ENCODE measurements around the gene RAB8B.

The RAB8B gene

DNA sequence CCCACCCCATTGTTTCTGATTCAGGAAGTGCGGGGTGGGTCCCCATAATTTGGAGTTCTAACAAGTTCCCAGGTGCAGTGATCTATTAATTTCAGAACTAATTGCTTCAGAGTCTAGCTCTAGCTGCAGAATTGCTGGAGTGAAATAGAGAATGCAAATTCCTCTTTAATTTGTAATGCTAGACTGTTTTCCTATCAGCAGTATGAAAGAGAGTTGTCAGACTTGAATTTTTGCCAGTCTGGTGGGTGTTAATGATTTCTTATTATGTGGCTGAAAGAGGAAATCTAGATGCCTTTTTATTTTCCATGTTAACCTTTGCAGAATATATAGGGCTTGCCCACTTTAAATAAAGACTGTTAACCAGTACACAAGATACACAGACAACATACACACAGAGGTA, 111.7 kb downstream of the RAB8B start:
- TF ChIP-seq FOXP2 (optimal IDR thresholded peaks at IDR 0.05; ENCODE audit: borderline replicate concordance, extremely low read depth, extremely low read length, insufficient read depth): no peak
- TF ChIP-seq POLR2AphosphoS5 (IDR thresholded peaks at IDR 0.05; ENCODE audit: low read depth, low read length): no peak
- TF ChIP-seq REST (IDR thresholded peaks at IDR 0.05; ENCODE audit: insufficient read depth in 1 of 2, low read depth in 2 of 2, low read length in 2 of 2): no peak
- no peak for TF ChIP-seq SIN3A (IDR thresholded peaks at IDR 0.05; ENCODE audit: borderline replicate concordance, insufficient read depth, low read length)
- no peak for TF ChIP-seq TAF1 (IDR thresholded peaks at IDR 0.05; ENCODE audit: borderline replicate concordance, insufficient read depth, low read length)

GRCh38 chr15:63305260-63305659, 115.9 kb downstream of the RAB8B start:
- no peak for TF ChIP-seq POLR2AphosphoS5 (IDR thresholded peaks at IDR 0.05; ENCODE audit: low read depth, low read length)
- no peak for TF ChIP-seq REST (IDR thresholded peaks at IDR 0.05; ENCODE audit: insufficient read depth in 1 of 2, low read depth in 2 of 2, low read length in 2 of 2)
- TF ChIP-seq TAF1 (IDR thresholded peaks at IDR 0.05; ENCODE audit: borderline replicate concordance, insufficient read depth, low read length): no peak
- no peak for TF ChIP-seq FOXP2 (optimal IDR thresholded peaks at IDR 0.05; ENCODE audit: borderline replicate concordance, extremely low read depth, extremely low read length, insufficient read depth)
- TF ChIP-seq SIN3A (IDR thresholded peaks at IDR 0.05; ENCODE audit: borderline replicate concordance, insufficient read depth, low read length): no peak

DNA sequence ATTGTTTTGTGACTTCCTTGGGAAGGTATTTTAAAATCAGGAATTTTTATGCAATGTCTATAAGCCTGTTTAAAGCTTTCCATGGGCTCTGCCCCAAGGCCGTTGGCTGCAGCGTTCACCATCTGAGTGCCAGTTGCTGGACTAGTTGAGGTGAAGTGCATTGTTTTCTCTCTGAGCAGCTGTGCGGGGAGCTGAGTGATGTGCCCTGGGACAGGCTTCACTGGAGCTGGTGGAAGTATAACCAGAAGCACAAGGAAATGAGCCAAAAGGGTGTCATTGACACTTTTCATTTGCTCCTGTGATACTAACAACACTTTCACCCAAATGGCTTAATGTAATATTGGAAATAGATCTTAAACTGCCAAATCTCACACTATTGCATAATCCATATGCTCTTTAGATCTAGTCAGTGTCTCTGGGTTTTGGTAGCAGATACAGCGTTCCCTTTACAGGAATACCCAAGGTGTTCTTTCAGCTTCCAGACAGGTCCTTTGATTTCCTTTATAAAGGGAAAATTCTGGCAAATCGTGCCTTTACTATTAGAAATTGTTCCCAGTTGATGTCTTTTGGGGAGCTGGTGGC, 117.2 kb downstream of the RAB8B start:
- TF ChIP-seq TAF1 (IDR thresholded peaks at IDR 0.05; ENCODE audit: borderline replicate concordance, insufficient read depth, low read length) (no peak), SIN3A (IDR thresholded peaks at IDR 0.05; ENCODE audit: borderline replicate concordance, insufficient read depth, low read length) (no peak), REST (IDR thresholded peaks at IDR 0.05; ENCODE audit: insufficient read depth in 1 of 2, low read depth in 2 of 2, low read length in 2 of 2) (no peak)

DNA sequence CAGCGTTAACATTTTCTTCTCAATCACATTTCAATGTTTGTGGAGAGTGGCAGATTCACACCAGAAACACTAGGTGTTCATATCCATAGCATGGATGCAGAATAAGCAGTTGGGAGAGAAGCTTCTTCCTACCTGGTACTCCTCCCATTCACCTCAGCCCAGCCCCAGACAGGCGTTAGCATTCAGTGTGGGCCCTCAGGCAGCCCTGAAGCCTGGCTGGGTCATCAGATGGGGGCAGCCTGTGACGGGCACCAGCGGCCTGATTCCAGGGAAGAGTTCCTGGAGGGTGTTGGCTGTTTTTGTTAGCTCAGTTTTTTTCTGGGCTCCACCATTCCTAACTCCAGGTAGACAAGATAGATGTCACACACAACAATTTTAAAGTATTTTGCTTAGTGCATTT, 119.1 kb downstream of the RAB8B start:
- no peak for TF ChIP-seq POLR2AphosphoS5 (IDR thresholded peaks at IDR 0.05; ENCODE audit: low read depth, low read length)
- TF ChIP-seq FOXP2 (optimal IDR thresholded peaks at IDR 0.05; ENCODE audit: borderline replicate concordance, extremely low read depth, extremely low read length, insufficient read depth): no peak
- no peak for TF ChIP-seq TAF1 (IDR thresholded peaks at IDR 0.05; ENCODE audit: borderline replicate concordance, insufficient read depth, low read length)
- no peak for TF ChIP-seq REST (IDR thresholded peaks at IDR 0.05; ENCODE audit: insufficient read depth in 1 of 2, low read depth in 2 of 2, low read length in 2 of 2)
- no peak for TF ChIP-seq SIN3A (IDR thresholded peaks at IDR 0.05; ENCODE audit: borderline replicate concordance, insufficient read depth, low read length)

GRCh38 chr15:63308947-63309346, 119.5 kb downstream of the RAB8B start:
- no peak for TF ChIP-seq FOXP2 (optimal IDR thresholded peaks at IDR 0.05; ENCODE audit: borderline replicate concordance, extremely low read depth, extremely low read length, insufficient read depth)
- TF ChIP-seq REST (IDR thresholded peaks at IDR 0.05; ENCODE audit: insufficient read depth in 1 of 2, low read depth in 2 of 2, low read length in 2 of 2): no peak
- TF ChIP-seq SIN3A (IDR thresholded peaks at IDR 0.05; ENCODE audit: borderline replicate concordance, insufficient read depth, low read length): no peak
- TF ChIP-seq TAF1 (IDR thresholded peaks at IDR 0.05; ENCODE audit: borderline replicate concordance, insufficient read depth, low read length): no peak
- no peak for TF ChIP-seq POLR2AphosphoS5 (IDR thresholded peaks at IDR 0.05; ENCODE audit: low read depth, low read length)
